NCI-H345 (cell line): ENCODE results near the gene CFLAR.
"Not testable (repeated sequence)": the region's sequence is repeated elsewhere in the genome, so short reads cannot be mapped to it uniquely, and the experiment has no call there.

Experiments
- DNase-seq: peaks from one replicate; lab custom pipeline; 2025; lab: John Stamatoyannopoulos, UW

Gene CFLAR

DNA sequence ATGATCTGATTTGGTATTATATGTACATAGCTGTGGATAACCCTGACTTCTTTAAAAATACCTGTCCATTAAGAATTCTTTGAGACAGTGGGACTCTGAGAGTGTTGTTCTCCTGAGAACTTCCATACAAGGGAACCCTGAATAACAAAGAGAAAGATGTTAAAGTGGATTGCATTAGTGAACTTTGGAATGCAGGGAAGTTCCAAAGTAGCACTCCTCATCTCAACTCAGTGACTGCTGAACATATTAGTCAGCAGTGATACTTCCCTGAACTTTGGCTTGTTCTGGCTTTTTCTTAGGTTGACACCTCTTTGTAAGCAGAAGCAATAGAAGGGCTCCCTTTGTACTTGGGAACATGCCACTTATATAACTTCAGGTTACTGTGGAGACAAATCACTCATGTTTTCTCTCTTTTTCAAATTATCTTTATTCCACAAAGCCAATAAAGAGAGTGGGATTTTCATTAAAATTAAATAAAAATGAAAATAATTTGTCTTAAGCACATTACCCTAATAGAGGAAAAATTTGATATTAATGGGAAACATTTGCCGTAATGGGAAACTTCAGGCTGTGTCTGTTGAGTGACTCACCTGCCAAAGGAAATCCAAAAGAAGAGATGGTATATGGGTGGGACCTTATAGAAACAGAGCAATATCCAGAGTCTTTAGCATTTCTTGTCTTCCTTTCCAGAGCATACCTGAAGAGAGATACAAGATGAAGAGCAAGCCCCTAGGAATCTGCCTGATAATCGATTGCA lies 33.3 kb downstream of the CFLAR start:
- DNase-seq: no peak

DNA sequence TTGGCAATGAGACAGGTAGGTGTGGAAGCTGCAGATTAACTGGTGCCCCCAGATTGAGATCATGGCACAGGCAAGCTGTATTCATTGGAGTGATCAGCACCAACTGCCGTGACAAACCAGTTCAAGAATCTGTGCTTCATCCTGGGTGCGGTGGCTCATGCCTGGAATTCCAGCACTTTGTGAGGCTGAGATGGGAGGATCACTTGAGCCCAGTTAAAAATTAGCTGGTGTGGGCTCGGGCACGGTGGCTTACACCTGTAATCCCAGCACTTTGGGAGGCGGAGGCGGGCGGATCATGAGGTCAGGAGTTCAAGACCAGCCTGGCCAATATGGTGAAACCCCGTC lies 33.8 kb downstream of the CFLAR start:
- DNase-seq: not testable (repeated sequence)

DNA sequence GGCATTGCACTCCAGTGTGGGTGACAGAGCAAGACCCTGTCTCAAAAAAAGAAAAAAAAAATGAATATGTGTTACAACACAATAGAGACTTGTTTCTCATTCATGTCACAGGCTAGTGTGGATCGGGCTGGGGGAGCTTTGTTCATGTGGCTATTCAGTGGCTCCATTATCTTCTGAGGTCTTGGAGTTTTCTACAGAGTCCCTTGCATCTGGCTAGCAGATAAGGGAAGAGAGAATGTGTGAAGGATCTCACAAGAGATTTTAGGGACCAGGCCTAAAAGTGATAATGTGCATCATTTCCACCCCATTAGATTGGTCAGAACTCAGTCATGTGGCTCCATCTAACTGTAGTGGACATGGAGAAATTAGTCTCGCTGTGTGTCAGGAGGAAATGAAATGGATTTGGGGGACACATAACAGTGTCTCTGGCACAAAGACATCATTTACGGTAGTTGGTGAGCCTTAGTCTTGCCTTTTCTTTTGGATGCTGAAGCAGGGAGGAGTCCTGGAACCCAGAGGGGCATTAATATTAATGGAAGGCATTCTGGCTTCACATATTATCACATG lies 34.6 kb downstream of the CFLAR start:
- no peak for DNase-seq

DNA sequence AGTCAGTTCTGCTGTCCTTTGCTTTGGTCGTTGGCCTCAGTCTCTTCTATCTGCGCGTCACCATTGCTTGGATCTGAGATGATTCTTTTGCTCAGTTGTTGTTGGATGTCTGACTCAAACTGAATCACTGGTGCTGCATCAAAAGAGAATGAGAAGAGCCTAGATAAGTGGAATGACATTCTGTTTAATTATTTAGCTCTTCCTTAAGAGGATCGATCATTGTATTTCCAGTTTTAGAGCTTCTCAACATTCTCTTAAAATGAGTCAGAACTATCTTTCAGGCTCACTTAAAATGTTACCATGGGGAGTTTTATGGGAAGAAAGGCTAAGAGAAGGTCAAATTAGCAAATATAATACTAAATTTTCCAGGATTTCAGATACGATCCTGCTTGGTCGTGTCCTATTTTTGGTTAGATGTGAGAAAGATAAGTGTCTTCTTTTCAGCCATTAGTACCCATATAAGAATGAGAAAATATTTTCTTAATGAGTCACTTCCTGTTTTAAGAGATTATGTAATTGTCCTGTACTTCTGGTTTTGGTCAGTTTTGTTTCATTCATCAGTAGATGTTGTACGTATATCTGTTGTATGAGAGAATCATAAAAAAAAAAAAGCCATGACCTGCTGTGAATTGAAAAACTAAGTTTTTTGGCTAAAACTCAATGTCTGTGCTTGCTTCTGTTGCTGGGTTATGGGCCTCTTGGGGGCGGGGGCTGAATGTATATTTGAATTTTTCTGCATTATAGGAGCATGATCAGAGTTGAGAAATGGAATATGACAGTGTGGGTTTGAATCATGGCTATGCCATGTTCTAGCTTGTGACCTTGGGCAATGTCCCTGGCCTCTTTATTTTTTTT lies 35.4 kb downstream of the CFLAR start:
- DNase-seq: no peak

DNA sequence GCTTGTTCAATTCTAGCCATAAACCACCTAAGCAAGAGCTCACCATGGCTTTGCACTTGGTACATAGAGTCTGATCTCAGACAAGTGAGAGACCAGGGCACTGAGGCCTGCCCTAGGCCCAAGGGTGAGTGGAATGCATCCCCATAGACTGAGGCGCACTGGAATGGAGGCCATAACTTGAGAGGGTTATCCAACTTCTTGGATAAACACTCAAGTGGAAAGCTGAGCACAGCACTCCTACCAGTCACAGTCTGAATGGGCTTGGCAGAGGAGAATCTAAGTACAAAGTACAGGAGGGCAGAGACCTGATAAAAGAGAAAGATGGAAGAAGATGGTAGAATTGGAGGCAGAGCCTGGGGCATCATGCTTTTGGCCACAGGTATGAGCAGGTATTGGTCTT lies 36.6 kb downstream of the CFLAR start:
- no peak for DNase-seq

DNA sequence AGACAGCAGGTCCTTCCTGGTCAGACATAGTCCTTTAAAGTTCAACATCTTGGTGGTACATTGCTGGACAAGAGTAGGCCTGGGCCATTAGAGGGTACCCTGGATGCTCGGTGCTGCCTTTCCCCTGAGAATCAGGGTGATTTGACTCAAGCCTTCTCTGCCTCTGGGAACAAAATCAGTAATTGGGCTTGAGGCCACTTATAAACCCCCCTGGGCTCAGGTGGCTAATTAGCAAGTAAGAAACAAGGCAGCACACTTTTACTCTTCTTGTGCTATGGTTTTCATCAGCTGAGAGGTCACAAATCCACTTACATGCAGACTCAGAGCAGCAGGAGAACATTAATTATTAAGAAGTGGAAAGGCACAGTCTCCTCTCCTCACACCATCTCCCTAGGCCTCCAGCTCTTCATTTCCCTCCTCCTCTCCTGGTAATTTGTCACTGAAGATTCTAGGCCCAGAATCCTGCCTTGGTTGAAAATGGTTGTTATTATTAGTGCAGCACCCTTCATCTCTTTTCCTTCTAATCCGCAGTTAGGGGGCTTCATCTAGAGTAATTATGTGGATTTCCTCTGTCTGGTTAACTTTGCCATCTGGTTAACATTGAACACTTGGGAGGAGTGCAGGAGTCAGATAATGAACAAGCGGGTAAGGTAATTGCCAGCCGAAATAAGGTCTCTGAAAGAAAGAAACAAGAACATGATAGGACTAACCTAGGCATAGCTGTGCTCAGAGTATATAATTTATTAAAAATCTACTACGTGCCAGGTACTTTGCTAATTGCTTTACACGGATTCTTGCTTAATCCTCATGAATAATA lies 37.2 kb downstream of the CFLAR start:
- no peak for DNase-seq

DNA sequence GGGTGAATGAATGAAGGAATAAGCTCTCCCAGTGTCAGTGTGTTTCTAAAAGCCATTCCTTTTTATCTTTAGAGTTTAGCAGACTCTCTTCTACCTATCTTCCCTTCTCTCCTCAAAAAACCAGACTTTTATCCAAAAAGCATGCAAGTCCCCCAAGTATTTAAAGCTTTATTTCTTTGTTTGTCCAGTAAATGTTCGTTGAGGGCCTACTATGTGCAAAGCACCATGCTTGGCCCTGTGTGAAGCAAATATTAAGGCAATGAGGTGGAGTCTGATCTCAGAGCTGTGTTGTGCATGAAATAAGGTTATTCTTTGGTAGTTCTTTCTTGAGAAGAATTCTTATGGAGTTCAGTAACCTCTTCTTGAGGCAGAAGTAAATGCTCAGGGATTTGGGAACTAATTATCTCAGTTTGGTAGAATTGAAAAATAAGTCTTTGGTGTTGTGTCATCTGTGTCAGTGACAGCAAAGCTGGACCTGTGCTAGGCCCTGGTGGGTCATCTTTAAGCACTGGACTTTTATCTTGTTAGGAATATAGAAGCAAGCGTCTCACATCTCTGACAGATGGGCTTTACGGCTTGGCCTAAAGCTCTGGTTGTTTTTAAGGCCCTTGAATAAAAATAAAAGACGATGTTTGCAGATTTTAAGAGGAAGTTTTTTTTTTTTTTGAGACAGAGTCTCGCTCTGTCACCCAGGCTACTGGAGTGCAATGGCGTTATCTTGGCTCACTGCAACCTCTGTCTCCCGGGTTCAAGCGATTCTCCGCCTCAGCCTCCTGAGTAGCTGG lies 38.8 kb downstream of the CFLAR start:
- no peak for DNase-seq

DNA sequence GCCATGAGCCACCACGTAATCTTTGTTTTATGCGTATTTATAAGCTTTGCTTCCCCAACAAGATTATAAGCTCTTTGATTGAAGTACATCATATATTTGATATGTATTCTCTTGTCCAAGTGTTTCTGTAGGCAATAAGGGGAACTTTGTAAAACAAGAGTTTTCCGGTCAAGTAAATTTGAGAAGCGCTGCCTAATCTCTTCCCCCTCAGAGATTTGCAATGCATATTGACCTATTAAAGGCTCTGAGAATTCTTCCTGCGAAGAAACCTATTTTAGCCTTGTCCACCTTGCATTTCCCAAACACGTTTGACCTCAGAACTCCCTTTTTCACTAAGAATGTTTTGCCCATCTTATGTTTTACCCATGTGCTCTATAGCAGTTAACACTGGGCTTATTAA lies 40.1 kb downstream of the CFLAR start:
- DNase-seq: no peak

DNA sequence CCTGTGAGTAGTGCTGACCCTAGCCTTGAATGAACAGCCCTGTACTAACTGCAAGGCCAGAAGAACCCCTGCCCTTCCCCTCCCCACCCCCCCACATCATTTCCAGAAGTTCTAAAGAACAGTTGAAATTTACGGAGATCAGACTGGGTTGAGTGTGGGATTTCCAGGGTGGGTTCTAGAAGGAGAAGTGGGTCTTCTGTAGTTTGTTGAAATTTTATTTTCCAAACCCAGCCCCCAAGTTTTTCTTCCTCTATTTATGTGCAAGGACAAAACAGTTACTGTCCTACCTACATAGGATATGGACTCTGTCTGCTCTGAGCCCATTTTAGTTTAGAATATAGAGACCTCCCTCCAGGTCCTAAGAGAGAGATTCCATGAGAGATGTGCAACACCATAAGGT lies 40.7 kb downstream of the CFLAR start:
- DNase-seq: no peak

DNA sequence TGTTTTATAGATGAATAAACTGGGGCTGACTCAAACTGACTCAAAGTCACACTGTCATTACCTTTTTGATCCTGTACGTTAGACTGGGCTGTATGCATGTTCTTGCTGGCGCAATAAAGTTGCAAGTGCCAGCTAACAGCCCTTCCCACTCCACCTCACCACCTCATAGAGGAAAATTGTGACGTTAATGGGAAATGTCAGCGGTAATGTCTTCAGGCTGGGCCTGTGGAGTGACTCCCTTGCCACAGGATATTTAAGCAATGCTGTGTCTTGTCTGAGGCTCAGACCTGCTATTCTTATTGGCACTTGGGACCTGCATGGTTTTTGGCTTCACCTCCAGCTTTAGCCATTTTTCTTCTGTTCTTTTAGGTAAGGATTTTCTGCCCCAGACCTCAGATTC lies 41.7 kb downstream of the CFLAR start:
- no peak for DNase-seq

DNA sequence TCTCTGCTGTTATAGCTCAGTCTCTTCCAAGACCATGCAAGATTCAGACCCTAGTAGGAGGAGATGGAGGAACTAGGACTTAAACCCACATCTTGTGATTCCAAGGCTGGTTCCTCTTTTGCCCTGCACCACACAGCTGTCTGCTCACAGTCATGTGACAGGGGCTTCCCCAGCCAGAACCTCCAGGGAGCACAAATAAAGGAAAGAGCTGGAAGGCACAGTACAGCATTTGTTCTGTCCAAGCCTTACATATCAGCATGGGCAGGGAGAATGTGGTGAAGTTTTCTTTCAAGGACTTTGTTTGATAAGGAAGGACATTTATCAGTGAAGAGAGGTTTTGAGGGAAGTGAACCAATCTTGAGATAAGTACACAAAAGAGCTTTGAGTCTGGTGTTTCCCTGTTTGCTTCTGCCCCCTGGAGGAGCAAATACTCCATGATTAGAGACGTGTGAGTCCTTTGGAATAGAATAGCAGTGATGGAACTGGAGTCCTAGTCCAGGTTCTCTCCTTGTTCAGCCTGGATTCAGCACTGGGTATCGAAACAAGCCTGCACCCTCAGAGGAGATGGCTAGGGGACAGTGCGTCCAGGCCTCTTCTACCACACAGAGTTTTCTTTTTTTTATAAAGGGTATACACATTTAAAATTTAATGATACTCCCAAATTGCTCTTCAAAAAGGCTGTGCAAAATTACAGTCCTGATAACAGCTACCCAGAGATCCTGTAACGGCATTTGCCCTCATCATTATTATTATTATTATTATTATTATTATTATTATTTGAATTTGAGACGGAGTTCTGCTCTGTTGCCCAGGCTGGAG lies 42.4 kb downstream of the CFLAR start:
- DNase-seq: peak; percentile 26

DNA sequence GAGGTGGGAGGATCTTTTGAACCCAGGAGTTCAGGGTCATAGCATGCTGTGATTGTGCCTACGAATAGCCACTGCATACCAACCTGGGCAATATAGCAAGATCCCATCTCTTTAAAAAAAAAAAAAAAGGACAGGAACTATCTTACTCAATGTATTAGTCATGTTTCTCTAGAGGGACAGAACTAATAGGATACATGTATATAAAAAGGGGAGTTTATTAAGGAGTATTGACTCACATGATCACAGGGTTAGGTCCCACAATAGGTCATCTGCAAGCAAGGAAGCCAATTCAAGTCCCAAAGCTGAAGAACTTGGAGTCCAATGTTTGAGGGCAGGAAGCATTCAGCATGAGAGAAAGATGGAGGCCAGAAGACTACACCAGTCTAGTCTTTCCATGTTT lies 48.2 kb downstream of the CFLAR start:
- no peak for DNase-seq

DNA sequence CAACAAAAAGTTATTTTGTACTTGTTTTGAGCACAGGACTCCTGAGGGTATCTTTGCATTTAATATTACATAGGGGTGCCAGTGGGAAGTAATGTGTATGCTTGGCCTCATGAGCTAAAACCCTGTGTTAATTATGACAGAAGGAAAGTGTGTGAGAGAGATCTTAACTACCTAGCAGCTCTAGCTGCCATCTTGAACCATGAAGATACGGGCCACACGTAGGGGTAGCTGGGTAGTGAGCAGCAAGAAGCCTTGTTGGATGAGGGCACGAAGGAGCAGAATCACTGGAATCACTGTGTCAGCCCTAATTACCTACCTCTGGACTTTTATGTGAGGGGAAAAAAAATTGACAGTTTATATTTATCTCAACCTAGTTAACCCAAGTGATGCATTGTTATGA lies 51.6 kb downstream of the CFLAR start:
- no peak for DNase-seq

DNA sequence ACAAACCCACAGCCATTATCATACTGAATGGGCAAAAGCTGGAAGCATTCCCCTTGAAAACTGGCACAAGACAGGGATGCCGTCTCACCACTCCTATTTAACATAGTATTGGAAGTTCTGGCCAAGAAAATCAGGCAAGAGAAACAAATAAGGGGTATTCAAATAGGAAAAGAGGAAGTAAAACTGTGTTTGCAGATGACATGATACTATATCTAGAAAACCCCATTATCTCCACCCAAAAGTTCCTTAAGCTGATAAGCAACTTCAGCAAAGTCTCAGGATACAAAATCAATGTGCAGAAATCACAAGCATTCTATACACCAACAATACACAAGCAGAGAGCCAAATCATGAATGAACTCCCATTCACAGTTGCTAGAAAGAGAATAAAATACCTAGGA lies 52.5 kb downstream of the CFLAR start:
- DNase-seq: not testable (repeated sequence)

DNA sequence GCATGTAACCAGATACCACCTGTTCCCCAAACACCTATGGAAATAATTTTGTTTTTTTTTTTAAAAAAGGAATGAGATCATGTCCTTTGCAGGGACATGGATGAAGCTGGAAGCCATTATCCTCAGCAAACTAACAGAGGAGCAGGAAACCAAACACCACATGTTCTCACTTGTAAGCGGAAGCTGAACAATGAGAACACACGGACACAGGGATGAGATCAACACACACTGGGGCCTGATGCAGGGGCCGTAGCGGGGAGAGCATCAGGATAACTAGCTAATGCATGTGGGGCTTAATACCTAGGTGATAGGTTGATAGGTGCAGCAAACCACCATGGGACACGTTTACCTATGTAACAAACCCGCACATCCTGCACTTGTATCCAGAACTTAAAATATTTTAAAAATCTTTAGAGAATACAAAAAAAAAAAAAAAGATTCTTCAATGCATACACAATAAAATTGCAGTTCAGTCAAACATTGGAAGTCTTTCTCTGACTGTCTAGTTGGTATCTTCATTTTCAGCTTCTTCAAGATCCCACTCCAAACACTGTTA lies 55.4 kb downstream of the CFLAR start:
- DNase-seq: peak; percentile 5

DNA sequence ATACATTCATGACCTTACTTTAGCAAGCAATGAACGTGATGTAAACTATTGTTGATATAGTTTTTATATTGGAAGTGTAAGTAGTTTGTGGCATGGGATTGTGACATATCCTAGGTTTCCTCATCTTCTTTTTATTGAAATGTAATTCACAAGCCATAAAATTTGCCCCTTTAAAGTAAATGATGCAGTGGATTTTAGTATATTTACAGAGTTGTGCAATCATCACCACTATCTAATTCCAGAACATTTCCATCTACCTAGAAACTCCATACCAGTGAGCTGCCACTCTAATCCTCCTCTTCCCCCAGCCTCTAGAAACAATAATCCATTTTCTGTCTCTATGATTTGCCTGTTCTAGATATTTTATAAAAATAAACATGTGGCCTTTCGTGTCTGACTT lies 56.3 kb downstream of the CFLAR start:
- no peak for DNase-seq

DNA sequence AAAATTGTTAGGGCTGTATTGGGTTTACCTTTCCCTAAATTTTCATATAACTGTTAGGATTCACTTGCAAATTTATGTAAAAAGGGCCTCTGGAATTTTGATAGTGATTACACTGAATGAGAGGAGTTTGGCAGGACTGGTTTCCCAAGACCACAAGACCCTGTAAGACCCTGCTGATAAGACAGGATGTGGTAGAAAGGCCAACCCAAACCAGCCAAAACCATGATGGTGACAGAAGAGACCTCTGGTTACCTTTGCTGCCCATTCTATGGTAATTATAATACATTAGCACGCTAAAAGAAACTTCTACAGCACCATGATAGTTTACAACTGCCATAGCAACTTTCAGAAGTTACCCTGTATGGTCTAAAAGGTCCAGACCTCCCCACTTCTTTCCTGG lies 58.7 kb downstream of the CFLAR start:
- no peak for DNase-seq

DNA sequence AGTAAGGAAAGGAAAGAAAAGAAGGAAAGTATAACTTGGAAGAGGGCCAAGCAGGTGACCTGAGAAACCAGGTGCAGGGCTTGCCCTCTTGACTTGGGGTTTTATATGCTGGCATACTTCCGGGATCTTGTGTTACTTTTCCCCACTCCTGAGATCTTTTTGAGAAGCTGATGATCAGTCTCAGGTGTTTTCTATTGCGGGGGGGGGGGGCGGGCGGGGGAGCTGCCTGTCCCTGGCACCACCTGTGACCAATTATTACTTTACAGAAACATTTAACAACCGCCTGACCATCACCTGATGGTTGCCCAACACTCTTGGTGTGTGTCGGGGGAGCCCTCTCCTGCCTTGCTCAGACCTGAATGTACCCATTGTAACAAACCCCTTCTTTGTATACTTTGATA lies 60.1 kb downstream of the CFLAR start:
- no peak for DNase-seq

DNA sequence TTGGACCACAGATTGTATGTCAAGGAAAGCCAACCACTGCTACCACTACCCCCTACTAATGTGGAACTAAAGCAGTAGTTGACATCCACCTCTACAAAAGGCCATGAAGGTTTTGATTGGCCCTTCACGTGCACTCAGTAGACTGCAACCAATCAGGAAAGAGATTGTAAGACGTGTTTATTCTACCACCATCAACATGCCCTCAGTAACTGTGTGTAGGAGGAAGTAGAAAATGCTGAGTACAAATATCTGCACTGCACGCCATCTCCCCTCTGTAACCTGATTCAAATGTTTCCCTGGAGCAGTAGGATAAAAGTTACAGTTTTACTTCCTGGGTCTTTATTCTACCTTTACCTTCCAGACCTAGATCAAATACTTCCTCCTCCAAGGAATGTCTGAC lies 64.0 kb downstream of the CFLAR start:
- no peak for DNase-seq

DNA sequence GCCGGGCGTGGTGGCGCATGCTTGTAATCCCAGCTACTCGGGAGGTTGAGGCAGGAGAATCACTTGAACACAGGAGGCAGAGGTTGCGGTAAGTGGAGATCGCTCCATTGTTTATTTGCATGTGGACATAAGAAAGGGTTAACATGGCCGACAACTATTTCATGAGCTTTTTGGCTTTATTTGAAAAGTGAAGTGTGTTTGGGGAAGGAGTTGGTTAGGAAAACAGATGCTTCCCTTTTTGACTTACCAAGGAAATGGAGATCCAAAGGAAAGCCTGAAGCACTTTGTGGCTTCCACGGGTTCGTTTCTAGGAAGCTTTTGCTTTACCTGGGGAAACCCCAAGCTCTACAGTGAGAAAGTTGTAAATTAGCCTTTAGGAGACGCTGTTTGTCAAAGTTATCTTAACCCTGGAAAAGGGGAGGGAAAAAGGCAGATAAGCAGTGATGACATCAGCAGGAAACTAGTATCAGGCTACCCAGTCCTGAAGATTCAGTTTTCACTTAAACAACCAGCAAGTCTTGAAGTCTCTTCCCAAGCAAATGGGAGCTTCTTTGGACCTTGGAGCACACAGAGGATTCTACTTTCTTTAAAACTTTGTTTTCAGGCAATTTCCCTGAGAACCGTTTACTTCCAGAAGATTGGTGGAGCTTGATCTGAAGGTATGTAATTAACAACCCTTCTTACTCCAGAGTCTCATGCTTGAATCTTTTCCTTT lies 66.8 kb downstream of the CFLAR start, which contains the start of gene CASP10:
Gene CASP10 (plus strand): TSS at position 492 of the 715 bp plus-strand sequence. CDS start 2,637 bp downstream, outside the sequence.
- no peak for DNase-seq
